Colon (tissue), 2 donors: ENCODE measurements around the gene DPM1.

Source experiments
- FAIRE-seq: peaks from 2 replicates; lab custom pipeline; 2012; peaks lifted over from hg19 to GRCh38; lab: Jason Lieb, UNC
- donor health status: control.
- donor health status: control.

The DPM1 gene

DNA sequence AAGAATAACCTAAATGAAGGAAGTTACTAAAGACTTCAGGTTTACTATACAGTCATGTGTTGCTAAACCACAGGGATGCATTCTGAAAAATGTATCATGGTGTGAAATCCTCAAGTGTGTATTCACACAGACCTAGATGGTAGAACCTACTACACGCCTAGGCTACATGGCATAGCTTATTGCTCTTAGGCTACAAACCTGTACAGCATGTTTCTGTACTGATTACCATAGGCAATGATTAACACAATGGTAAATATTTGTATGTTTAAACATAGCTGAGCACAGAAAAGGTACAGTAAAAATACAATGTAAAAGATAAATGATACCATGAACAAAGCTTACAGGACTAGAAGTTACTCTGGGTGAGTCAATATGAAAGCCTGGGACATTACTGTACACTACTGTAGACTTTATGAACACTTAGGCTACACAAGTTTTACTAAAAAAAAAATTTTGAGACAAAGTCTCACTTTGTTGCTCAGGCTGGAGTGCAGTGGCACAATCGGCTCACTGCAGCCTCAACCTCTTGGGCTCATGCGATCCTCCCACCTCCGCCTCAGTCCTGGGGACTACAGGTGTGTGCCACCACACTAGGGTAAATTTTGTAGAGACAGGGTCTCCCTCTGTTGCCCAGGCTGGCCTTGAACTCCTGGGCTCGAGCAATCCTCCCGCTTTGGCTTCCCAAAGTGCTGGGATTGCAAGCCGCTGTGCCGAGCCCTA is 63.1 kb downstream of the DPM1 start:
- FAIRE-seq = no peak

DNA sequence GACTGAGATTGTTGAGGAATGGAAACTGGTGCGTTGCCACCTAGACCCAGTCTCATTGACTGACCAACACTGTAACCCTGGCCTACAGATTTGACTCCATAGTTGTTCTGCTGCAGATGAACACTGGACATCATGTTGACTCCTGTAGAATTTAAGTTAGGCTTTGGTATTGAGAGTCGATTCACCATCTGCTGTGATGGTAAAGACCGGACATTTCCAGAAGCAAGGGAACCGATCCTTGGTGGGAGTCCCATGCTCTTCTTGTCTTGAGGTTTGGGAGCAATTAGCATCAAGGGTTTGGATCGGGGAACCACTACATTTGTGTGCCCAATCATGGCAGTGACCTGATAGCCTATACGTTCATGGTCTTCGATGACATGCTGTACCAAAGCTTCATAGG is 64.7 kb downstream of the DPM1 start:
- FAIRE-seq = no peak

GRCh38 chr20:50892394-50892793 is 65.9 kb downstream of the DPM1 start:
- no peak for FAIRE-seq

- FAIRE-seq = no peak
Measured at GRCh38 chr20:50891138-50891537, 67.2 kb downstream of the DPM1 start.

DNA sequence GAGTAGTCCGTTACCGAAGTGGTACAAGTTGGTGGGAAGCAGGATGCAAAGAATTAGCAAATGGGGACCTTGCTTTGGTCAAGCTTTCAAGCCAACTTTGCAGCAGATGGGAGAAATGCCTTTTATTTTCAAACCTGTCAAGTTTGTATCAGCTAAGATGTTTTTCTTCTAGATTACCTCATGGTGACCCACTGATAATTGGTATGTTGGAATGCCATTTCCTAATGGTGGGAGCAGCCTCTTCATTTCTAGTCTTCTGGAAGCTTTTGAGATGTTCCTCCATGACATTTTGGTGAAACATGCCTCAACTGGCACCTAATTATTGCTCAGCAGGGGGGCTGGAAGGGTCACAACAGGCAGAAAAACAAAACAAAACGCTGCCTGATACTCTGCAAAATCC is 70.8 kb downstream of the DPM1 start:
- no peak for FAIRE-seq

GRCh38 chr20:50886184-50886790 is 72.0 kb downstream of the DPM1 start:
- no peak for FAIRE-seq

DNA sequence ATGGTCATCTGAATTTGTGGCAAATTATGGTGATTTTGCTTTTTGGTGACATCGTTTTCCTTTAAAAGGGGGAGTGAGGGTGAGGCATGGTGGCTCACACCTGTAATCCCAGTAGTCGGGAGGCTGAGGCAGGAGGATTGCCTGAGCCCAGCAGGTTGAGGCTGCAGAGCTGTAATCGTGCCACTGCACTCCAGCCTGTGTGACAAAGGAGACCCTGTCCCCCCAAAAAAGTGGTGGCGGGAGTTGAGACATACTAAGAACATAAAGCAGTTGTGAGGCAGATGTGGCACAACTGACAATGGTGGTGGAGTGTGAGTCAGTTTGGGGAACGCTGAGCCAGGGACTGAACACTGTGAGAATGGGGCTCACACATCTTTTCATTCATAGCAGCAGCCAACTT is 72.6 kb downstream of the DPM1 start:
- no peak for FAIRE-seq

- FAIRE-seq = no peak
Measured at GRCh38 chr20:50885068-50885467, 73.3 kb downstream of the DPM1 start.
